ENCODE data around the gene MAP6D1. TPM values are rescaled to one million over a fixed set of nuclear protein-coding genes. Genes with fewer than 3 reads are reported as not detected.

Gene MAP6D1
- total RNA-seq, 1 donor from 2014 or later = 0.90 TPM

DNA sequence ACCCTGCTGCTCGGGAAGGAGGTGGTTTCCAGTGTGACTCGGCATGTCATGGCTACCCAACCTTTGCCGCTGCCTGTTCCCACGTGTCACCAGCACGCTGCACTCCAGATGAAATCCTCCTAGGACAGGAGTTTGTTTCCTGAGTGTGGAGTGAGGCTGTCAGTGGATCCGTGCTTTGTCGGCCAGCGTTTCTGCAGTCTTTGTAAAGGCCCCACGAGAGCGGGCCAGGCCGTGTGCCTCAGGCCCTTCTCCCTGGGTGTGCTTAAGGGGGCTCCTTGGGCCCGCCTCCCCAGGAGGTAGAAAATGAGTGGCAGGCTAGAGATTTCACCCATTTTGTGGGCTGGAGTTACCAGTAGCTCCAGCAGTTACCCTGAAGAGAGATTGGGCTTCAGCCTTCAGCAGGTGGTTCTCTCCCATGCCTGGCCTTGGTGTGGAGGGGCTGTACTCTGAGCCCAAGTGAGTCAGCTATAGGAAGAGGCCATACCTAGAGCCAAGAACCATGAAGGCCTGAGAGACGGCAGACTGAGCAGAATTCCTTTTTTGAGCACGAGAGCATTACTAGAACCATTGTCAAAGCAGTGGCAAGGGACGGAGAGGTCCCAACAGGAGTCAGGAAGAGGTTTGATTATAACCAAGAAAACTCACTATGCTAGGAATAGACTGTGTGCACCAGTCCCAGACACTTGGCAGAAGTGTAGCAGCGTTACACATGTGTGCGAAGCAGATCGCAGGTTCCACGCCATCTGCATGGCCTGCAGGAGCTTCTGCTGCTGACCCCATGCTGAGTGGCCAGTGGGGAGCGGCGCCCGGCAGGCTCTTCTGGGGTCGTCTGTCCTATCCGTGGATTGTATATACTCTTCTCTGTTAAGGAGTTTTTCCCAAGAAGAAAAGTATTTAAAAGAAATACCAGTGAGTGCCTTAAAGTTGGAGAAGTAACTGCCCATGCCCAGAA, 14.5 kb downstream of the MAP6D1 start:
- Mint-ChIP-seq H3K27ac (ENCODE audit: unreplicated experiment) (no peak overlapping the region), H3K4me1 (ENCODE audit: unreplicated experiment) (peaks cover 2% of the 10 kb centered on the region), H3K4me3 (ENCODE audit: unreplicated experiment) (no peak overlapping the region), H3K9me3 (ENCODE audit: unreplicated experiment) (no peaks in the 10 kb centered on the region), H3K36me3 (ENCODE audit: low read depth, unreplicated experiment) (peaks cover 55% of the 10 kb centered on the region), H3K27me3 (ENCODE audit: unreplicated experiment) (peaks cover 5% of the 10 kb centered on the region)
- TF ChIP-seq, protein P1, sequence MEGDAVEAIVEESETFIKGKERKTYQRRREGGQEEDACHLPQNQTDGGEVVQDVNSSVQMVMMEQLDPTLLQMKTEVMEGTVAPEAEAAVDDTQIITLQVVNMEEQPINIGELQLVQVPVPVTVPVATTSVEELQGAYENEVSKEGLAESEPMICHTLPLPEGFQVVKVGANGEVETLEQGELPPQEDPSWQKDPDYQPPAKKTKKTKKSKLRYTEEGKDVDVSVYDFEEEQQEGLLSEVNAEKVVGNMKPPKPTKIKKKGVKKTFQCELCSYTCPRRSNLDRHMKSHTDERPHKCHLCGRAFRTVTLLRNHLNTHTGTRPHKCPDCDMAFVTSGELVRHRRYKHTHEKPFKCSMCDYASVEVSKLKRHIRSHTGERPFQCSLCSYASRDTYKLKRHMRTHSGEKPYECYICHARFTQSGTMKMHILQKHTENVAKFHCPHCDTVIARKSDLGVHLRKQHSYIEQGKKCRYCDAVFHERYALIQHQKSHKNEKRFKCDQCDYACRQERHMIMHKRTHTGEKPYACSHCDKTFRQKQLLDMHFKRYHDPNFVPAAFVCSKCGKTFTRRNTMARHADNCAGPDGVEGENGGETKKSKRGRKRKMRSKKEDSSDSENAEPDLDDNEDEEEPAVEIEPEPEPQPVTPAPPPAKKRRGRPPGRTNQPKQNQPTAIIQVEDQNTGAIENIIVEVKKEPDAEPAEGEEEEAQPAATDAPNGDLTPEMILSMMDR (IDR thresholded peaks at IDR 0.05; ENCODE audit: unreplicated experiment) = no peak
- DNase-seq (ENCODE audit: low spot score) = no peak

DNA sequence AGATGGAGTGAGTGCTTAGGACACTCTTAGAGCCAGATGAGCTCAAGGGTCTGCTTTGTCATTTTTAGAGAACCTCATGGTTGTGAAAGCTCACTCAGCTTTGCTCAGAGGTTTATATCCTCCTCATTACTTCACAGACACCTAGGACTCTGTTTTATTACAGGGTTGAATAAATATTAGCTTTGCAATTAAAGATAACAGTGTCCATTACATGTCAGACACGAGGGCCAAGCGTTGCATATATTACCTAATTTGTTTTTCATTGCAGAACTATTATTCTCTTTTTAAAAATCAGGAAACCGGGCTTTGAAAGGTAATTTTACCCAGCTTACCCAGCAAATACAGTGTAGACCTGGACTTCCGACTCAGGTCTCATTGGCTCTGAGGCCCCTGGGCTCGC, 16.1 kb downstream of the MAP6D1 start:
- peaks cover 2% of the 10 kb centered on the region for H3K27me3 Mint-ChIP-seq (ENCODE audit: unreplicated experiment)
- H3K27ac Mint-ChIP-seq (ENCODE audit: unreplicated experiment) = no peak overlapping the region
- H3K4me3 Mint-ChIP-seq (ENCODE audit: unreplicated experiment) = no peak overlapping the region
- no peaks in the 10 kb centered on the region for H3K9me3 Mint-ChIP-seq (ENCODE audit: unreplicated experiment)
- peaks cover 2% of the 10 kb centered on the region for H3K4me1 Mint-ChIP-seq (ENCODE audit: unreplicated experiment)
- H3K36me3 Mint-ChIP-seq (ENCODE audit: low read depth, unreplicated experiment) = peaks cover 56% of the 10 kb centered on the region
- DNase-seq (ENCODE audit: low spot score) = no peak
- TF ChIP-seq, protein P1 (IDR thresholded peaks at IDR 0.05; ENCODE audit: unreplicated experiment) = no peak

DNA sequence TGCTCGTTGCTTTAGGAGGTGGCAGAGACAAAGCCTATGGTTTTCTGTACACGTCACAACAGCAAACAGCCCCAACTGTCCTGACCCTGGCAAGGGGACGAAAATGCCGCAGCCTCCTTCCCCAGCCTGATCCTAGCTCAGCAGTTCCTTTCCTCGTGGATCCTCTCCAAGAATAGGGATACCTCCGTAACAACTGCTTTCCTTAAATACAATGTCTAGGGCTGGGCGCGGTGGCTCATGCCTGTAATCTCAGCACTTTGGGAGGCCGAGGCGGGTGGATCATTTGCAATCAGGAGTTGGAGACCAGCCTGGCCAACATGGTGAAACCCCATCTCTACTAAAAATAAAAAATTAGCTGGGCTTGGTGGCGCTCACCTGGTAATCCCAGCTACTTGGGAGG, 17.0 kb downstream of the MAP6D1 start:
- Mint-ChIP-seq H3K4me3 (ENCODE audit: unreplicated experiment) (no peak overlapping the region), H3K27ac (ENCODE audit: unreplicated experiment) (no peak overlapping the region), H3K36me3 (ENCODE audit: low read depth, unreplicated experiment) (peaks cover 64% of the 10 kb centered on the region), H3K9me3 (ENCODE audit: unreplicated experiment) (no peaks in the 10 kb centered on the region), H3K27me3 (ENCODE audit: unreplicated experiment) (no peaks in the 10 kb centered on the region), H3K4me1 (ENCODE audit: unreplicated experiment) (peaks cover 2% of the 10 kb centered on the region)
- no peak for DNase-seq (ENCODE audit: low spot score)
- TF ChIP-seq, protein P1 (IDR thresholded peaks at IDR 0.05; ENCODE audit: unreplicated experiment) = no peak

DNA sequence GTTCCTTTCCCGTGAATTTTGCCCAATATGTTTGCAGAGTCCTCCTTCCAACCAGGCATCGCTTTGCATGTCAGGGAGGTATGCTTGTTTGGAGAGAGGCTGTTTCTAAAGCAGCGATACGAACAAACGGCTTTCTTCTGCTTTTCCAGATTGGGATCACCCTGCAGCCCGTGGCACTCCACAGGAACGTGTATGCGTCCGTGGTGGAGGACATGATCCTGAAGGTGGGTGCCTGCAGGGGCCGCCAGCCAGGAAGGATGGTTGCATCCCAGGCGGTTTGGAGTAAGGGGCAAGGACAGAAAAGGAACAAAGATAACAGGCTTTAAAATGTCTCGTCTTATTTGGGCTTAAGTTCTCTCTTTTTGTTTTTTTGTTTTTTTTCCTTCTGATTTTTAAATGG, 17.5 kb downstream of the MAP6D1 start:
- Mint-ChIP-seq H3K27ac (ENCODE audit: unreplicated experiment) (no peak overlapping the region), H3K27me3 (ENCODE audit: unreplicated experiment) (no peaks in the 10 kb centered on the region), H3K36me3 (ENCODE audit: low read depth, unreplicated experiment) (peaks cover 66% of the 10 kb centered on the region), H3K4me1 (ENCODE audit: unreplicated experiment) (peaks cover 2% of the 10 kb centered on the region), H3K4me3 (ENCODE audit: unreplicated experiment) (no peak overlapping the region), H3K9me3 (ENCODE audit: unreplicated experiment) (no peaks in the 10 kb centered on the region)
- DNase-seq (ENCODE audit: low spot score) = no peak
- TF ChIP-seq, protein P1 (IDR thresholded peaks at IDR 0.05; ENCODE audit: unreplicated experiment) = no peak

DNA sequence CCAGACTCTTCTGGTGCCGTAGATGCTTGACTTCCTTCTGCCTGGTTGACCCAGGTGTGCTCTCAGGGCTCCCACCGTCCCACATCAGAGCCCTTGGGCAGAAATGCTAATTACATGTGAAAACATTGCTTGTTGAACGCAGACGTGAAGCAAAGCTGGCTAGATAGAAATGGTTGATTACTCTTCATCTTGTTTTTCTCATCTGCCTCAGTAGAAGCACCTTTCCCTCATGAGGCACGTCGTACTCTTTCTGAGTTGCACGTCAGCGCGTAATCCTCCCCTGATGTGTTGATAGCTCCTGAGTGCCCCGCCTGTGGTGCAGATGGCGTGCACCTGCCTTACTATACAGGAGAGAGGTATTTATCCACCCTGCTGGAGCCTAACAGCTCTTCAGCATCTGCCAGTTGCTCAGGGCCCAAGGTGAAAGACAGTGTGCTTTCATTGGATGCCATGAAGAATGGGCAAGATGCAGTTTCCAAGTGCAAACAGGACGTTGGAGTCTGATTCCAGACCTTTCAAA, 18.1 kb downstream of the MAP6D1 start:
- TF ChIP-seq, protein P1 (IDR thresholded peaks at IDR 0.05; ENCODE audit: unreplicated experiment) = no peak
- peaks cover 2% of the 10 kb centered on the region for H3K4me1 Mint-ChIP-seq (ENCODE audit: unreplicated experiment)
- no peak overlapping the region for H3K4me3 Mint-ChIP-seq (ENCODE audit: unreplicated experiment)
- no peaks in the 10 kb centered on the region for H3K9me3 Mint-ChIP-seq (ENCODE audit: unreplicated experiment)
- no peak overlapping the region for H3K27ac Mint-ChIP-seq (ENCODE audit: unreplicated experiment)
- H3K36me3 Mint-ChIP-seq (ENCODE audit: low read depth, unreplicated experiment) = peaks cover 61% of the 10 kb centered on the region
- DNase-seq (ENCODE audit: low spot score) = no peak
- H3K27me3 Mint-ChIP-seq (ENCODE audit: unreplicated experiment) = no peaks in the 10 kb centered on the region

Measured in endothelial cell (in vitro differentiated cells).